NCI-H2029 (cell line): ENCODE data around the gene LTB4R2.
A peak's percentile ranks its signal among the peaks of the same experiment; 100 is the strongest.

Experiments used
- DNase-seq: peaks from one replicate; lab custom pipeline; 2025; lab: John Stamatoyannopoulos, UW

The LTB4R2 gene

GRCh38 chr14:24277071-24277470 lies 32.9 kb upstream of the LTB4R2 start:
- DNase-seq: no peak

GRCh38 chr14:24277606-24278321 lies 32.2 kb upstream of the LTB4R2 start:
- DNase-seq: no peak

GRCh38 chr14:24278424-24278823 lies 31.5 kb upstream of the LTB4R2 start:
- no peak for DNase-seq

GRCh38 chr14:24279301-24280186 lies 30.4 kb upstream of the LTB4R2 start:
- no peak for DNase-seq

GRCh38 chr14:24280797-24281460 lies 29.0 kb upstream of the LTB4R2 start:
- no peak for DNase-seq

GRCh38 chr14:24281636-24282035 lies 28.3 kb upstream of the LTB4R2 start:
- DNase-seq: no peak

GRCh38 chr14:24282736-24283135 lies 27.2 kb upstream of the LTB4R2 start:
- no peak for DNase-seq

- no peak for DNase-seq
Measured at GRCh38 chr14:24283796-24284460, 26.0 kb upstream of the LTB4R2 start.

GRCh38 chr14:24284501-24285035 lies 25.4 kb upstream of the LTB4R2 start:
- DNase-seq: no peak

- no peak for DNase-seq
Measured at GRCh38 chr14:24285351-24285750, 24.6 kb upstream of the LTB4R2 start.

- no peak for DNase-seq
Measured at GRCh38 chr14:24286996-24287395, 22.9 kb upstream of the LTB4R2 start.

- no peak for DNase-seq
Measured at GRCh38 chr14:24289649-24290280, 20.2 kb upstream of the LTB4R2 start.

GRCh38 chr14:24290746-24291145 lies 19.2 kb upstream of the LTB4R2 start:
- no peak for DNase-seq

- no peak for DNase-seq
Measured at GRCh38 chr14:24291446-24292117, 18.4 kb upstream of the LTB4R2 start.

- DNase-seq: no peak
Measured at GRCh38 chr14:24292118-24292807, 17.7 kb upstream of the LTB4R2 start.

- DNase-seq: no peak
Measured at GRCh38 chr14:24293525-24293924, 16.4 kb upstream of the LTB4R2 start.

GRCh38 chr14:24296341-24297157 lies 13.4 kb upstream of the LTB4R2 start:
- peak; percentile 23 for DNase-seq

GRCh38 chr14:24297190-24297964 lies 12.6 kb upstream of the LTB4R2 start:
- DNase-seq: no peak

GRCh38 chr14:24298892-24299254 lies 11.1 kb upstream of the LTB4R2 start:
- DNase-seq: no peak
